Right ventricle myocardium superior (tissue), 1 donor: ENCODE data around the gene RNH1. TPM values are rescaled to one million over a fixed set of nuclear protein-coding genes. Genes with fewer than 3 reads are reported as not detected.

Experiments used
- ATAC-seq: fragments of 200-7000 bp; cut with Tn5 transposase; one replicate; pipeline ENCODE4 v1.9.1; 2020; ENCODE audit warnings: mild to moderate bottlenecking; ENCODE audit not compliant: poor library complexity
- DNase-seq: peaks from one replicate; pipeline ENCODE4 v3.0.0-alpha.2; 2020
- intact Hi-C: fragments of 100-400 bp; cut with DNase I; formaldehyde crosslinking; loops from one replicate; pipeline ENCODE4 v1.11.2; 2022
- long read RNA-seq: library from polyadenylated mRNA; unstranded; transcript quantifications from one replicate; pipeline ENCODE4 v2.0.0, GENCODE V29; 2021
- total RNA-seq: library from RNA; stranded (reverse); fragmentation: NEBNext Ultra II Directional; extraction: Animal tissue kit (Norgen Biotek cat#: 25700); gene quantifications from one replicate; pipeline ENCODE4 v1.2.1, GENCODE V29; 2021
- donor health status: DM: no; HTN: yes; CAD: no; lungs with severe emphysema.

RNH1 gene
- 171 TPM for total RNA-seq
- long read RNA-seq, transcript RNH1-205 (11 exons, 2,014 nt), result minor isoform, 22 of 904 reads
- long read RNA-seq, transcript RNH1-202 (10 exons, 1,791 nt), result minor isoform, 207 of 904 reads
- long read RNA-seq, transcript RNH1-203 (10 exons, 1,722 nt), result major isoform, 275 of 904 reads
- long read RNA-seq, transcript RNH1-206 (10 exons, 1,725 nt), result minor isoform, 19 of 904 reads
- long read RNA-seq, partial matches to known transcripts, result 167 of 904 reads
- long read RNA-seq, other reads (novel, unspliced or antisense), result 162 of 904 reads

DNA sequence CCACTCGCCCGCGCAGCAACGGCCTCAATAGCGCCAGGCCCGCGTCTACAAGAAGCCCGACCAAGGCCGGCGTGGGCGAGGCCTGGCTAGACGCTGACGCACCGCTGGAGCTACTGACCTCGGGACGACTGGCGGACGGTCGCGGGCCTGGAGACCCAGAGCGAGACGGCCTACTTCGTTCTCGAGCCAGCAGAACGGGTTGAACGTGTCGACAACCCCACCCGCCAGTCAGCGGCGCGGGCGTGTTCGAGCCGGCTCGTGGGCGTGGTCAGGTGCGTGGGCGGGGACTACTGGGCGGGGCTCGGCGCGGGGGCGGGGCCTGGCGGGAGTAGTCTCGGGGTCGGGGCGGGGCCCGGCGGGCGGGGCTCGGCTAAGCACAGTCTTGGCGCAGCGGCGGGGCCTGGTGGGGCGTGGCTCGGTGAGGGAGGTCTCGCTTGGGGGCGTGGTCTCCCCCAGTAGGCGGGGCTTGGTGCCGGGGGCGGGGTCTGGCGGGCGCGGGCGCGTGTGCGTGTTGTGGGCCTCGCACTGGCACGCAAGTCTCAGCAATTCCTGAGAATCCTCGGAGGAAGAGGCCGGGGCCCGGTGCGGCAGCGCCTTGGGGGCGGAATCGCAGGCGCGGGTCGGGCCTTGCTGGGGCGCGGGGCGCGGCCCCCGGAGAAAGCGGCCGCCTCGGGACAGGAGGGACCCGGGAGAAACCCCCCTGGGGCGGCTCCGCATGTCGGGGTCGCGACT is at the start of gene RNH1:
RNH1 (minus strand) TSS at position 248 of the 732 bp plus-strand sequence. CDS start 5,080 bp downstream, outside the sequence.
- intact Hi-C loops, result no loop called here
- DNase-seq, result peak; percentile 99
- peak; percentile 88 for ATAC-seq

DNA sequence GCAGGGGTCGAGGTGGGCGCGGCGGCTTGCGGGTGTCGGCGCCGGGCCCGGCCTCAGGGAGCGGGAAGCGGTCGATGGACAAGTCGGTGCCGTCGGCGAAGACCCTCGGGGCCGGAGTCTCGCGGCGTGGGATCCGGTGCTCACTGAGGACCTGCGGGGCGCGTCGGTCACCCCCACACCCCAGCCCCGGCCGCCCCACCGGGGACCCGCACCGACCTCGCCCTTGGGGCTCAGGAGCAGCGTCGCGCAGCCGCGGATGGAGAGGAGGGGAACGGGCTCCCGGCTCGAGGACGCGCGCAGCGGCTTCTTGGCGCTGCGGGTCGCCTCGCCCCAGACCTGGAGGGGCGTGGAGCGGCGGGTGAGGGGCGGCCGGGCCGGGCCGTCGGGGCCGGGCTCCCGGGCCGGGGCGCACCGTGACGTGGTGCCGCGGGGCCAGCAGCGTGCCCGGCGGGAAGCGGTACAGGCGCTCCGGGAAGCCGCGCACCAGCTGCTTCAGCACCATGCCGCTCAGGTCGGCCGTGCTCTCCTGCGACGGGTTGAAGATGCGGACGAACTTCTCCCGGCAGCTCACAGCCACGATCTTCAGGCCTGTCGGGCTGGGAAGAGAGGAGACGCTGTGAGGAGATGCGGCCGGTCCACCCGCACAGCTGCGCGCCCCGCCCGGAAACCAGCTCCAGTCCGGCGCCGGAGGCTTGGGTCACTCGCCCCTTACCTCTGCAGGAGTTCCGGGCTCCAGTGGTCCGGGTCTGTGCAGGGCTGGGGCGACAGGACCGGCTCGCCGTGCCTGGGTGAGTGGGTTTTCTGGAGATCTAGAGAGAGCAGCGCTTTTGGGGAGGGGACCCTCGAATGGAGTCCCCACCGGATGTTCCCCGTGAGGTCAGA is 49.0 kb upstream of the RNH1 start:
- DNase-seq, result no peak
- intact Hi-C loops, result loop anchor here (10.0 kb wide), 1 partner anchor 169 kb away; no protein-coding TSS in a partner anchor

DNA sequence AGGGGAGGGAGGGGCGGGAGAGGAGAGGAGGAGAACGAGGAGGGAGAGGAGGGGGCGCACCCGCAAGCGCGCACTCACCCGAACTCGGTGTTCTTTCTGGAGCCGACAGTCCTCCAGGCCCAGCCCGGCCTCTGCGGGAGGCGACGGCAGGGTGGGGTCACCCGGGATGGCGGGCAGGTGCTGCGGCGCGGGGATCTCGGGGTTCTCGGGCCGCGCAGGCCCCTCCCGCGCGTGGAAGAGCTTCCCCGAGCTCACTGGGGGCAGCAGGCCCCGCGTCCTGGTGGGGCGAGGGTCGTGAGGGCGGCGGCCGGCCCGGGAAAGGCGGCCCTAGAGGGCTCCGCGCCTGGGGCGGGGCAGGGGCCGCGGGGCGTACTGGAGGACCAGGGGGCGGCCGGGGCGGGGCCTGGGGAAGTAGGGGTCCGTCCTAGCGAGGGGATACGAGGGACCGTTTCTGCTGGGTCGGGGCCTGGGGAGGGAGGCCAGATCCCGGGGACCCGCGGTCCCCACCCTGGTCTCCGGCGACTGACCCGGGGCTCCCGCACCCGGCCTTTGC is 48.3 kb upstream of the RNH1 start:
- ATAC-seq (no peak), DNase-seq (no peak)
- intact Hi-C loops, result loop anchor here (10.0 kb wide), 1 partner anchor 169 kb away; no protein-coding TSS in a partner anchor

More for the DNA sequence above, 49.0 kb upstream of the RNH1 start:
- ATAC-seq, result no peak

DNA sequence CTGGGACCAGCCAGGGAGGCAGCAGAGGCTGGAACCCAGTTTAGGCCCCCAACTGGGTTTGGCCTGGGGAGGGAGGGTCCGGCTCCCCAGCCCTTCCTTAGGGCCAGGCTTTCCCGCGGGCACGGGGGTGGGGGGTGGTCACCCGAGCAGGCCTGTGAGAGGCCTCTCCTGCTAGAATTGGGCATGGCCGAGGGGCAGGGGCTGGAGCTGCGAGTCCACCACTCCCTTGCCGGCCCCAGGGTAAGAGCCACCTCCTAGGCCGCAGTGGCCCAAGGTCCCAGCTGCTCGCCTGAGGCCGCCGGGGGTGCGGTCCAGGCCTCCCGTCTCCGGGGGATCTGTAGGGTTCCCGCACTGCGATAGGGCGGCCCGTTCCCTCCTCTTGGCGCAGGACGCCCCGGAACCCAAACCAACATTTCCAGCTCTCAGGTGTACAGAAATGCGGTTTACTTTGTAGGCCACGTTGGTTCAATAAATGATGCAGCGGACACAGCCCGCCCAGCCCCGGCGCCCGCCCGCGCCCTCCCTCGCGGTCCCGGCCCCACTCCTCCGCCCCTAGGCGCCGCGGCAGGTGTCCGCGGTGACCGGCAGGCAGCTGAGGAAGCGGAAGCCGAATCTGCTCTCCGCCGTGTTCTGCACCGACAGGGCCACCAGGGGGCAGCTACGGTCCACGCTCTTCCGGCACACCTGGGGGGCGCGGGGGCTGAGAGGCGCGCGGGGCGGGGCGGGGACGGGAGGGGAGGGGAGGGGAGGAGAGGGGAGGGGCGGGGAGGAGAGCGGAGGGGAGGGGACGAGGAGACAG is 47.6 kb upstream of the RNH1 start:
- DNase-seq, result peak; percentile 70
- peak; percentile 76 for ATAC-seq
- intact Hi-C loops, result loop anchor here (10.0 kb wide), 1 partner anchor 170 kb away; no protein-coding TSS in a partner anchor

DNA sequence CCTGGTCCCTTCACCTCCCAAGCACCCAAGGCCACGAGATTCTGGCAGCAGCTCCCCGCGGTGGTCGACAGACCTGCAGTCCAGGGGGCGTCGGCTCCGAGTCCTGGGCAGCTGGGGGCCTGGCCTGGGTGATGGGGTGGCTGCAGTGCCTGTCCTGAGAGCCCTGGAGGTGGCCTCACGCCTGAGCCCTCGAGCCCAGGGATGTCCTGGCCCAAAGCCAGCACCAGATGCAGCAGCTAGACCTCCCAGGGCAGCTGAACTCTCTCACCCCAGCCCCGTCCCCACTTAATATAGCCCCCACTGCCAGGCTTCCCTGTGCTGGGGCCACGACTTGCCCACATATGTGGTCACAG is 46.9 kb upstream of the RNH1 start:
- DNase-seq, result no peak
- intact Hi-C loops, result loop anchor here (10.0 kb wide), 1 partner anchor 171 kb away; no protein-coding TSS in a partner anchor
- ATAC-seq, result no peak

DNA sequence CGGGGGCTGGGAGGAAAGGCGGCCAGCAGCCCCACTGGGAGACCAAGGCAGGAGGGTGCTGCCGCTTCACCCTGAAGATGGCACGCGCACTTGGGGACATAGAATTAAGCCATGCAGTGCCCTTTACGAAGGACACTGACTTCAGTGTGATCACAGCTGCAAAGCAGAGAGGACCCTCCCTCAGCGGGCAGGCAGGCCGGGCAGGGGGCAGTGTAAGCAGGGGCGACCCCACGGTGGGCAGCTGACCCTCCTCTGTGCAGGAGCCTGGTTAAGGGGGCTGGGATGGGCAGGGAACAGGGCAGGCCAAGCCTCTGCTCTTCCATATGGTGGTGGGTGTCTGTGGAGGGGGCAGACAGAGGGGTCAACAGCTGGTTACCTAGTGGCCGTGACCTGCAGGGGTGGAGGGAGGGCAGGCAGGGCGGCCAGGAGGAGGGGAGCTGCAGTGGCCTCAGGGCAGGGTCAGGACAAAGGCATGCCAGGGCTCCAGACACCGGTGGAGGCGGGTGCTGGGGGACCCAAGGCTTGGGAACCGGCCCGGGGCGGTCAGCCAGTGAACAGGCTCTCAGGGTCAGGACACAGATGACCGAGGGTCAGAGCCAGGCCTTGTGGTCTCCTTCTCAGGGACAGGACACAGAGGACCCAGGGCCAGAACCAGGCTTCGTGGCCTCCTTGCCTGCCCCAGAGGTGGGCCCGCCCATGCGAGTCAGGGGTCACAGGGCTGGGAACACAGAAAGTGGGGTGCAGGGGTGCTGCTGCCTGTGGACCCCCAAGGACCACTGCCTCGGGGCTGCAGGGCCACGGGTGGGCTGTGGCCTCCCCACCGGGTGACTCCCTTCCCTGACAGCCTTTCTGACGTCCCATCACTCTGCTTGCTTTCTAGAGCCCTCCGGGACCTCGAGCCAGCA is 46.3 kb upstream of the RNH1 start:
- no peak for ATAC-seq
- intact Hi-C loops, result loop anchor here (10.0 kb wide), 1 partner anchor 171 kb away; no protein-coding TSS in a partner anchor
- DNase-seq, result no peak

DNA sequence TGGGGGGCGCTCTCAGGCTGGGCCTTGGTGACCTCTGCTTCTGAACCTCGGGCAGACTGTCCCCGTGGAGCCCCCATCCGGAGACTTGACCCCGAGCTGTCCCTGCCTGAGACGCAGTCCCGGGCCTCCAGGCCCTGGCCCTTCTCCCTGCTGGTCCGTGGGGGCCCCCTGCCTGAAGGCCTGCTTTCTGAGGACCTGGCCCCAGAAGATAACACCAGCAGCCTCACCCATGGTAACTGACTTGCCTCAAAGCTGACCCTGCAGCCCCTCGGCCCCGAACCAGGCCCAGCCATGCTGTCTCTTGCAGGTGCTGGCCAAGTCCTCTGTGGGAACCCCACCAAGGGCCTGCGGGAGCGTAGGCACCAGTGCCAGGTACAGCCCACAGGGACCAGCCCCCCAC is 44.6 kb upstream of the RNH1 start:
- no peak for ATAC-seq
- DNase-seq, result no peak
- intact Hi-C loops, result loop anchor here (10.0 kb wide), 1 partner anchor 173 kb away; no protein-coding TSS in a partner anchor

DNA sequence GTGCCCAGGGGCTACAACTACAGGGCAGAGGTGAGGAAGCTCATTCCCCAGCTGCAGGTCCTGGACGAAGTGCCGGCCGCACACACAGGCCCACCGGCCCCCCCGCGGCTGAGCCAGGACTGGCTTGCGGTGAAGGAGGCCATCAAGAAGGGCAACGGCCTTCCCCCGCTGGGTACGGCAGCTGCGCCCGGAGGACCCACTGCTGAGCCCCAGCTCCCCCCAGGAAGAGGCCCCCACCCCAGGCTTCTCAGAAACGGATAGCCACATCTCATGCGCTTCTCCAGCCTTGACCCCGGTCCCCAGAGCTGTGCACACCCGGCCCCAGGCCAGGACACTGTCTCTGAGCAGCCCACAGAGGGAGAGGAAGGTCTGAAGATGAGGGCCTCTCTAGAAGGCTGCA is 44.1 kb upstream of the RNH1 start:
- intact Hi-C loops, result loop anchor here (10.0 kb wide), 1 partner anchor 174 kb away; no protein-coding TSS in a partner anchor
- DNase-seq, result no peak
- no peak for ATAC-seq

DNA sequence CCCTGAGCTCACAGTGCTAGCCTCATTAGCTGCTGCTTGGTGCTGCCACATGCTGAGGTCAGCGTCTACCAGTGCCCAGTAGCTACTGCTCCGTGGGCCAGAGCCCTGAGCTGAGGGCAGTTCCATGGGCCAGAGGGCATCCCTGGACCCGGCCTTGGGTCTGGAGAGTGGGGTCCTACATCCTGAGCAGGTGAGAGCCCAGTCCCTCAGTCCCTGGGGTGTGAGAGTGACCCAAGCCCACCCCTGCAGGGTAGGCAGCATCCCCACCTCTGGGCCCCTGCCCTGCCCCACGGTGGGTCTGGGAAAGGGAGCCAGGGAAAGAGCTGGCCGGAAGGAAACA is 43.7 kb upstream of the RNH1 start:
- DNase-seq (no peak), ATAC-seq (no peak)
- intact Hi-C loops, result loop anchor here (10.0 kb wide), 1 partner anchor 174 kb away; no protein-coding TSS in a partner anchor

DNA sequence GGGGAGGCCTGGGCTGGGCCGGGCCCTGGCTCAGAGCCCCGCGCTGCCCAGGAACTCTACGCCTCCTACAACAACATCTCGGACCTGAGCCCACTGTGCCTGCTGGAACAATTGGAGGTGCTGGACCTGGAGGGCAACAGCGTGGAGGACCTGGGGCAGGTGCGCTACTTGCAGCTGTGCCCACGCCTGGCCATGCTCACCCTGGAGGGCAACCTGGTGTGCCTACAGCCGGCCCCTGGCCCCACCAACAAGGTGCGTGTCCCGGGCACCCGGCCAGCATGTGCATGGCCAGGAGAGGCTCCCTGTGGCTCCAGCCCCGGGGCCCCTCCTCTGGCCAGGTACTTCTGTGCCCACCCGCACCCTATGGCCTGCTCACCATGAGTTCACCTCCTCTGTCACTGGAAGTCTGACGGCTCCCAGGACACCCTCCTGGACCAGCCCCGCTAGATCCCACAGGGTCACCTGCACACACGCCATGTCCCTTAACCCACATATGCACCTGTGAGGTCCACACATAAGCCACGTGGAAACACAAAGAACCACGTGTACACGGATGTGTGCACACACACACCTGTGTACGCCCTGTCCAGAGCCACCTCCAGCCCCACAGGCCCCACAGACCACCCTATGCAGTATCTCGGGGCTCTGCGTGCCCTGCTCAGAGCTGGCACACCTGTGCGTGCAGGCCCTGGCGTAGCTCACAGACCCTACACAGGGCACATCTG is 43.1 kb upstream of the RNH1 start:
- intact Hi-C loops, result loop anchor here (10.0 kb wide), 1 partner anchor 175 kb away; no protein-coding TSS in a partner anchor
- DNase-seq (no peak), ATAC-seq (no peak)

DNA sequence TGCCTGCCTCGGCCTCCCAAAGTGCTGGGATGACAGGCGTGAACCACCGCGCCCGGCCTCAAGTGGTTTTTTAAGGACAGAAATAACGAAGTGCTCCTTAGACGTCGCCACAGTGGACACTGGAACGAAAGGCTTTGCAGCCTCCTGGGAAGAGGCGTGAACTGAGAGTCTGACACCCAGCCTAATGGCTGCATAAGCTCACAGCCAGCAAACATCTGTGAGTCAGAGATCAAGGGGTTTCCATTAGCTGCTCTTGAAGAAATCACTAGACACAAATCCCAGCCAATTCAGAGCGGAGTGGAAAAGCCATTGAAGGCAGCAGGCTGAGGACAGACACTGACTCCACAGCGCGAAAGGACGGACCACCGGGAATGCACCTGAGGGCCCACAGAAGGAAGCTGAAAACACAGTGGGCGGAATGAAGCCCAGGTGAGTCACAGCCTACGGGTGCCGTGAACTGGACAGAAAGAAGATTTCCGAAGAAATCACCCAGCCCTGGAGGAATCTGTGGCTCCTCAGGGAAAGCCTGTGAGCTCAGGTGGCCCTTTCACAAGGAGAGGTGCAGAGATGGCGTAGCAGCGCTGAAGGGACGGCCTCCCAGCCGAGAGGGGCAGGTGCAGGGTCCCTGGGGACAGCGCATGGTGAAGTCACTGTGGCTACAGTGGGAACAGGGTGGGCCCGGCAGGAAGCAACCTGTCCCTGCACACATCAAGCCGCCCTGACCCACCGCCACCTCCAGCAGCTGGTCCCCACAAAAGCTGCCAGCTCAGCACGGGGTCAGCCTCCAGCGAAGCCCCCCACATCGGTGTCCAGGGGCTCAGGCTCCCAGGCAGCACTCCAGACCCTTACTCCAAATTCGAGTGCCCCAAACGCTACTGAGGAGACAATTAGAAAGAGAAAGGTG is 41.9 kb upstream of the RNH1 start:
- intact Hi-C loops, result no loop called here
- ATAC-seq (no peak), DNase-seq (no peak)

DNA sequence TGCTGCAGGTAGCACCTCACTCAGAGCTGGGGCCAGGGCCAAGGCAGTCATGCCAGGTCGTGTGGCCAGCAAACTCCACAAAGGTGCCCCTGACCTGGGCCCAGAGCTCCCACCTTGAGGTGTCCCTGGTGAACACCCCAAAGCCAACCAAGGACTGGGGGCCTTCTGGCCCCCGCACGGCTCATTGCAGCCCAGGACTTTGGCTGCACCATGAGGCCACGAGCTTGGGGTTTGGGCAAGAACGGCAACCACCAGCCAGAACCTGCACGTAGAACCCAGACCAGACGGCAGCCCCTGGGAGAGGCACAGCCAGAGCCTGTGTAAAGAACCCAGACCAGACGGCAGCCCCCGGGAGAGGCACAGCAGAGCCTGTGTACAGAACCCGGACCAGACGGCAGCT is 38.1 kb upstream of the RNH1 start:
- intact Hi-C loops, result no loop called here
- DNase-seq, result no peak
- no peak for ATAC-seq

DNA sequence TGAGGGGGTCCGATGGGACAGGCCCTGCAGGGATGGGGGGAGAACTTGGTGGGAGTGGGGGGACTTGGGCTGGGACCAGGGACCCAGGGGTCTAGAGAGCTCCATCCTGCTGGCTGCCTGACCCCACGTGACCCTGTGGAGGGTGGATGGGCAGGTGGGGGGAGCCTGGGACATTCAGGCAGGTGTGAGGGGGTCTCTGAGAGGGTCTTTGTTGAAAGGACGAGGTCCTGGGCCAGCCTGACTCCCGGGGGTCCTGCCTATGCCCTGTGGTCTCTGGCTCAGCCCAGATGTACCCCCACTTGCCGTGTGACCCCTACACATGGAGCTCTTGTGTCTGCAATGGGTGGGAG is 37.8 kb upstream of the RNH1 start:
- intact Hi-C loops, result no loop called here
- ATAC-seq (no peak), DNase-seq (no peak)

DNA sequence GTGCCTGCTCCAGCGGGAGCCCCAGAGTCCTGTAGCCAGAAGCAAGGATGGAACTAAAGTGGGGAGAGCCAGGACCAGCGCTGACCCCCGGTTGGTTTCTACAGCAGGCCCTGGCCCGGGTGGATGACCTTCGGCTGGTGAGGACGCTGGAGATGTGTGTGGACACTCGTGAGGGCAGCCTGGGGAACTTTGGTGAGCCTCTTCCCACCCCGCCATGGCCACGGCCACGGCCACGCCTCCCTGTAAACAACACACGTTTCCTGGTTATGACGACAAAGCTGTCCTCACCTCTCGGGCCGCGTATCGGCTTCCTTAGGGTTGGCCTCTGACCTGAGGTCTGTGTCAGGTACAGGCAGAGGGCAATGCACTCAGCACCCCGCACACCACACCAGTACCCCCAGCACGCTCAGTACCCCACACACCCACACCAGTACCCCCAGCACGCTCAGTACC is 34.4 kb upstream of the RNH1 start:
- DNase-seq (peak; percentile 36), ATAC-seq (no peak)
- intact Hi-C loops, result no loop called here
